K562 (cell line): ENCODE data around the gene SSH3. TPM values are rescaled to one million over a fixed set of nuclear protein-coding genes. Genes with fewer than 3 reads are reported as not detected.

Experiments used
- ATAC-seq: fragments of 200-7000 bp; cut with Tn5 transposase; 3 replicates; pipeline ENCODE4 v1.9.1; 2020; ENCODE audit warnings: moderate library complexity
- BruUV-seq: library from RNA; stranded (reverse); fragments of 400-500 nt; replicated peaks from 2 replicates; lab custom pipeline; 2021; lab: Mats Ljungman, UMichigan
- CTCF ChIA-PET: fragments of 300-600 bp; formaldehyde crosslinking; extraction: SDS; loops from one replicate; lab custom pipeline; 2021; ENCODE audit warnings: low intra/inter-chr PET ratio; lab: Yijun Ruan, JAX
- POLR2A ChIA-PET: fragments of 300-600, 350-650 bp; sonication (Branson Sonifier 250); formaldehyde crosslinking; extraction: SDS; loops from one replicate; lab custom pipeline; 2021; ENCODE audit warnings: antibody characterized with exemption, inconsistent platforms; lab: Yijun Ruan, JAX
- DNase-seq, 4 experiments: peaks; one replicate each; pipeline versions ENCODE4 v3.0.0 to v3.0.0-alpha.2; 2011 to 2018; ENCODE audit warnings: low spot score in 3 of 4, mixed read lengths in 3 of 4; ENCODE audit errors: extremely low read depth in 1 of 4
- FAIRE-seq: peaks from 2 replicates; lab custom pipeline; 2011; peaks lifted over from hg19 to GRCh38; lab: Jason Lieb, UNC
- H2AFZ ChIP-seq: 2 replicates; pipeline ENCODE4 v1.6.0; 2011; ENCODE audit warnings: low read depth, low read length, control low read depth, inconsistent platforms
- H3K27ac ChIP-seq: fragments of 200-600 bp; 3 replicates; pipeline ENCODE4 v1.8.0; 2011; ENCODE audit warnings: low read depth, mild to moderate bottlenecking, control low read depth, inconsistent platforms, low read length, moderate library complexity, mixed read lengths; ENCODE audit errors: extremely low read depth
- H3K27me3 ChIP-seq, 2 experiments: fragments of 300-600 bp in 1 of 2; 2 replicates in 1 of 2; 3 replicates in 1 of 2; pipeline versions ENCODE4 v1.6.0 to v1.8.0; 2011; ENCODE audit warnings: inconsistent platforms in 2 of 2, low read length in 2 of 2, mild to moderate bottlenecking in 1 of 2, mixed read lengths in 1 of 2, moderate library complexity in 1 of 2; ENCODE audit not compliant: control insufficient read depth in 2 of 2, insufficient read depth in 2 of 2
- H3K36me3 ChIP-seq: fragments of 300-600 bp; 3 replicates; pipeline ENCODE4 v1.8.0; 2011; ENCODE audit warnings: mild to moderate bottlenecking, low read length, inconsistent platforms; ENCODE audit not compliant: control insufficient read depth, insufficient read depth
- H3K4me1 ChIP-seq, 2 experiments: fragments of 200-600 bp in 1 of 2; replicated peaks in 1 of 2; 2 replicates in 1 of 2; 3 replicates in 1 of 2; pipeline versions ENCODE4 v1.5.1 to v1.8.0; 2011; ENCODE audit warnings: inconsistent platforms in 2 of 2, low read length in 2 of 2, mild to moderate bottlenecking in 1 of 2, mixed read lengths in 1 of 2, moderate library complexity in 1 of 2; ENCODE audit not compliant: control insufficient read depth in 2 of 2, insufficient read depth in 2 of 2
- H3K4me2 ChIP-seq: 2 replicates; pipeline ENCODE4 v1.6.1; 2011; ENCODE audit warnings: low read length, control low read depth, inconsistent platforms, mixed read lengths; ENCODE audit not compliant: insufficient read depth
- H3K4me3 ChIP-seq: fragments of 200-600 bp; sonication (generic), shearing (Covaris generic); 2 replicates; pipeline ENCODE4 v1.5.1; 2016; ENCODE audit warnings: control low read depth, inconsistent platforms
- H3K79me2 ChIP-seq: fragments of 200-600 bp; 3 replicates; pipeline ENCODE4 v1.8.0; 2011; ENCODE audit warnings: low read length, inconsistent platforms; ENCODE audit not compliant: control insufficient read depth, insufficient read depth
- H3K9ac ChIP-seq, 2 experiments: 2 replicates each; pipeline versions ENCODE4 v1.6.0 to v1.6.1; 2011; ENCODE audit warnings: low read depth in 2 of 2, low read length in 2 of 2, control low read depth in 1 of 2, inconsistent platforms in 1 of 2, mild to moderate bottlenecking in 1 of 2, mixed read lengths in 1 of 2; ENCODE audit not compliant: insufficient read depth in 1 of 2
- H3K9me1 ChIP-seq: one replicate; pipeline ENCODE4 v1.6.0; 2011; ENCODE audit warnings: inconsistent platforms, mild to moderate bottlenecking, low read length, moderate library complexity; ENCODE audit not compliant: control insufficient read depth, insufficient read depth
- H3K9me3 ChIP-seq: replicated peaks from 2 replicates; pipeline ENCODE4 v1.5.1; 2011; ENCODE audit warnings: low read depth, low read length, inconsistent platforms; ENCODE audit not compliant: control insufficient read depth, insufficient read depth
- H4K20me1 ChIP-seq: replicated peaks from 2 replicates; pipeline ENCODE4 v1.6.1; 2011; ENCODE audit warnings: low read length, inconsistent platforms, mixed read lengths; ENCODE audit not compliant: control insufficient read depth, insufficient read depth
- AFF4 ChIP-seq: sonication (generic); formaldehyde crosslinking; IDR thresholded peaks from 2 replicates; pipeline ENCODE4 v1.8.0; 2023; ENCODE audit warnings: mild to moderate bottlenecking, missing genetic modification reagents
- BCOR ChIP-seq: fragments of 450-650 bp; IDR thresholded peaks from 2 replicates; pipeline ENCODE4 v1.6.1; 2016
- CBX5 ChIP-seq: IDR thresholded peaks from 2 replicates; pipeline ENCODE4 v1.6.1; 2014; ENCODE audit warnings: low read depth, borderline replicate concordance
- MAFG ChIP-seq: fragments of 450-650 bp; conservative IDR thresholded peaks from 2 replicates; pipeline ENCODE4 v1.6.1; 2016; ENCODE audit warnings: missing genetic modification characterization, missing compliant biosample characterization
- RERE ChIP-seq: sonication (generic); formaldehyde crosslinking; IDR thresholded peaks from 2 replicates; pipeline ENCODE4 v1.8.0; 2023; ENCODE audit warnings: missing genetic modification reagents, mild to moderate bottlenecking, borderline replicate concordance
- ZBED1 ChIP-seq: IDR thresholded peaks from 2 replicates; pipeline ENCODE4 v1.6.1; 2014
- WGBS: fragments of 100-300 bp; shearing (Covaris generic); methylation state at CpG from one replicate; pipeline ENCODE4 v1.1.6; 2016; ENCODE audit warnings: low coverage, mixed read lengths; ENCODE audit not compliant: insufficient coverage; ENCODE audit errors: missing lambda C conversion rate; 5-methylcytosine and 5-hydroxymethylcytosine counted together
- in situ Hi-C: fragments of 300-500 bp; cut with MboI; formaldehyde crosslinking; loops from 4 replicates; pipeline ENCODE4 v1.15.0; 2018; ENCODE audit warnings: inconsistent platforms, mixed read lengths
- intact Hi-C: fragments of 100-400 bp; cut with micrococcal nuclease; formaldehyde crosslinking; loops from 2 replicates; pipeline ENCODE4 v1.14.2; 2022
- polyA plus RNA-seq, 8 experiments: library from polyadenylated mRNA; depleted of rRNA in 4 of 8; stranded (reverse) in 5 of 8; unstranded in 3 of 8; fragments of >200 nt; fragmentation: Nextera tagmentation in 2 of 8; fragmentation: Illumina TruSeq in 1 of 8; extraction: Ambion mirVana in 2 of 8; extraction: Trizol in 1 of 8; gene quantifications; 2 replicates each; pipeline versions ENCODE4 v1.2.1 to v1.2.3, GENCODE V29; 2011 to 2014; ENCODE audit warnings: inconsistent platforms in 1 of 8, missing spikeins in 1 of 8
- total RNA-seq, 7 experiments: library from RNA; depleted of rRNA in 6 of 7; stranded (reverse); fragments of >200 nt in 6 of 7; fragmentation: Illumina TruSeq in 2 of 7; extraction: Trizol in 2 of 7; gene quantifications; 2 replicates each; pipeline versions ENCODE4 v1.2.1 to v1.2.3, GENCODE V29; 2011 to 2021; ENCODE audit warnings: low replicate concordance in 1 of 7

SSH3 gene
- total and polyA plus RNA-seq, 9 of the 15 experiments (the other 6 are each of a cell fraction or from before 2014, with no cell fraction given) = 0.07 to 1.0 (median 0.24) TPM; not detected in 3

GRCh38 chr11:67255864-67256263, 47.5 kb upstream of the SSH3 start (continued):
- TF ChIP-seq RERE (CRISPR knock-in tag) = no peak

- Histone ChIP-seq H3K9me3 (no peaks in the 10 kb centered on the region), H3K27me3 (no peaks in the 10 kb centered on the region), H3K27ac (no peak overlapping the region), H3K4me3 (no peak overlapping the region), H2AFZ (no peak overlapping the region), H3K9me1 (no peaks in the 10 kb centered on the region), H3K4me2 (no peak overlapping the region), H3K9ac (no peak overlapping the region), H3K36me3 (peaks cover 57% of the 10 kb centered on the region), H4K20me1 (peaks cover 15% of the 10 kb centered on the region; the same call in 1 of the 2 replicates), H3K4me1 (peaks cover 4 to 18% of the 10 kb centered on the region in 2 experiments; a peak in 4 of 5 replicates), H3K79me2 (no peaks in the 10 kb centered on the region; the same call in 2 of the 3 replicates)
- in situ Hi-C loops = no loop called here
- BruUV-seq = no TSS peak
- intact Hi-C loops = no loop called here
- DNase-seq (no peak), FAIRE-seq (no peak), ATAC-seq (no peak; the same call in 2 of the 3 replicates)
- 48% methylated on average over 3 of the region's 5 CpGs for WGBS
- CTCF ChIA-PET = no interaction called here
- POLR2A ChIA-PET = interaction anchor here (1.6 kb wide), 1 partner anchor 61 kb away, joined by 5 read pairs; no protein-coding TSS in a partner anchor
- TF ChIP-seq CBX5 (no peak), MAFG (no peak), BCOR (no peak), ZBED1 (no peak), AFF4 (CRISPR knock-in tag) (no peak)
Observed at GRCh38 chr11:67256477-67257135, 46.7 kb upstream of the SSH3 start.
